Measurements from ENCODE around the gene GK.
A peak's percentile ranks its signal among the peaks of the same experiment; 100 is the strongest.

The GK gene

GRCh38 chrX:30620980-30621618 is 32.1 kb upstream of the GK start:
- CTCF ChIA-PET = no interaction called here

GRCh38 chrX:30622361-30622760 is 30.9 kb upstream of the GK start:
- Histone ChIP-seq H3K27ac (ENCODE audit: extremely low read depth, low read depth, low read length) (no peak overlapping the region), H3K36me3 (ENCODE audit: control insufficient read depth in 2 of 2, insufficient read depth in 1 of 2, low read length in 2 of 2) (no peaks in the 10 kb centered on the region), H3K4me1 (ENCODE audit: control insufficient read depth, insufficient read depth, low read length) (no peaks in the 10 kb centered on the region), H3K4me3 (ENCODE audit: low read depth, low read length) (no peak overlapping the region), H3K9me3 (ENCODE audit: control insufficient read depth, insufficient read depth, low read depth, low read length) (no peaks in the 10 kb centered on the region; the same call in 1 of the 2 replicates)
- ChIA-PET POLR2A (no interaction called here), CTCF (interaction anchor here (0.8 kb wide), 1 partner anchor 798 kb away, joined by 5 read pairs; no protein-coding TSS in a partner anchor)
- TF ChIP-seq SETDB1 (IDR thresholded peaks at IDR 0.05; ENCODE audit: insufficient read length, low read length) (peak; percentile 85), ZNF184 (tag by site-specific recombination; IDR thresholded peaks at IDR 0.05) (no peak)

More at GRCh38 chrX:30620980-30621618, 32.1 kb upstream of the GK start:
- Histone ChIP-seq H3K4me3 (ENCODE audit: low read depth, low read length) (no peak overlapping the region), H3K27ac (ENCODE audit: extremely low read depth, low read depth, low read length) (no peak overlapping the region), H3K4me1 (ENCODE audit: control insufficient read depth, insufficient read depth, low read length) (no peaks in the 10 kb centered on the region), H3K9me3 (ENCODE audit: control insufficient read depth, insufficient read depth, low read depth, low read length) (no peaks in the 10 kb centered on the region; the same call in 1 of the 2 replicates), H3K36me3 (ENCODE audit: control insufficient read depth in 2 of 2, insufficient read depth in 1 of 2, low read length in 2 of 2) (no peaks in the 10 kb centered on the region)
- no peak for TF ChIP-seq ZNF624 (tag by site-specific recombination; IDR thresholded peaks at IDR 0.05)
- TF ChIP-seq ZNF843 (tag by site-specific recombination; IDR thresholded peaks at IDR 0.05) = no peak
- TF ChIP-seq PRDM10 (tag by site-specific recombination; IDR thresholded peaks at IDR 0.05) = peak; percentile 73
- no peak for TF ChIP-seq GLI2 (tag by site-specific recombination; IDR thresholded peaks at IDR 0.05; ENCODE audit: borderline replicate concordance, low read depth)
- no peak for TF ChIP-seq ZNF610 (tag by site-specific recombination; IDR thresholded peaks at IDR 0.05; ENCODE audit: borderline replicate concordance)
- peak; percentile 18; the same call in 1 of the 2 replicates for TF ChIP-seq ZNF629 (tag by site-specific recombination; IDR thresholded peaks at IDR 0.05)
- no peak for TF ChIP-seq ZNF24 (tag by site-specific recombination; IDR thresholded peaks at IDR 0.05)
- TF ChIP-seq ZNF157 (tag by site-specific recombination; IDR thresholded peaks at IDR 0.05) = no peak
- TF ChIP-seq HIC1 (tag by site-specific recombination; IDR thresholded peaks at IDR 0.05) = no peak
- TF ChIP-seq ZNF138 (tag by site-specific recombination; IDR thresholded peaks at IDR 0.05; ENCODE audit: borderline replicate concordance) = no peak
- POLR2A ChIA-PET = no interaction called here

GRCh38 chrX:30626402-30626801 is 26.8 kb upstream of the GK start:
- Histone ChIP-seq H3K4me3 (ENCODE audit: low read depth, low read length) (no peak overlapping the region), H3K36me3 (ENCODE audit: control insufficient read depth in 2 of 2, insufficient read depth in 1 of 2, low read length in 2 of 2) (no peaks in the 10 kb centered on the region), H3K27ac (ENCODE audit: extremely low read depth, low read depth, low read length) (no peak overlapping the region), H3K4me1 (ENCODE audit: control insufficient read depth, insufficient read depth, low read length) (no peaks in the 10 kb centered on the region), H3K9me3 (ENCODE audit: control insufficient read depth, insufficient read depth, low read depth, low read length) (no peaks in the 10 kb centered on the region; the same call in 1 of the 2 replicates)
- ChIA-PET POLR2A (no interaction called here), CTCF (interaction anchor here (1.0 kb wide), 1 partner anchor 110 kb away, joined by 4 read pairs; no protein-coding TSS in a partner anchor)
- TF ChIP-seq ZNF112 (tag by site-specific recombination; IDR thresholded peaks at IDR 0.05) = no peak

Data from HEK293 (cell line).